GM23248 (cell line): Measurements from ENCODE around the gene ODC1. TPM values are rescaled to one million over a fixed set of nuclear protein-coding genes. Genes with fewer than 3 reads are reported as not detected.

Source experiments
- DNase-seq: peaks from one replicate; pipeline ENCODE4 v3.0.0-alpha.2; 2015
- H2AFZ ChIP-seq: fragments of 200-600 bp; sonication (generic); 2 replicates; pipeline ENCODE4 v1.6.1; 2016; ENCODE audit warnings: antibody characterized with exemption
- H3F3A ChIP-seq: fragments of 200-600 bp; sonication (generic); 2 replicates; pipeline ENCODE4 v1.6.1; 2016; ENCODE audit warnings: mild to moderate bottlenecking, antibody characterized with exemption, mixed run types; ENCODE audit not compliant: insufficient read depth
- H3K27ac ChIP-seq: fragments of 200-600 bp; sonication (generic); 2 replicates; pipeline ENCODE4 v1.5.1; 2016; ENCODE audit warnings: mild to moderate bottlenecking
- H3K27me3 ChIP-seq: fragments of 200-600 bp; sonication (generic); replicated peaks from 2 replicates; pipeline ENCODE4 v1.6.1; 2016; ENCODE audit warnings: mild to moderate bottlenecking; ENCODE audit not compliant: insufficient read depth
- H3K36me3 ChIP-seq: fragments of 200-600 bp; sonication (generic); 2 replicates; pipeline ENCODE4 v1.6.1; 2016; ENCODE audit warnings: low read depth, mild to moderate bottlenecking
- H3K4me1 ChIP-seq: fragments of 200-600 bp; sonication (generic); 2 replicates; pipeline ENCODE4 v1.6.1; 2016; ENCODE audit warnings: mild to moderate bottlenecking; ENCODE audit not compliant: insufficient read depth
- H3K4me2 ChIP-seq: fragments of 200-600 bp; sonication (generic); one replicate; pipeline ENCODE4 v1.6.1; 2016; ENCODE audit warnings: mild to moderate bottlenecking; ENCODE audit not compliant: unreplicated experiment
- H3K4me3 ChIP-seq: fragments of 200-600 bp; sonication (generic); 2 replicates; pipeline ENCODE4 v1.5.1; 2016; ENCODE audit warnings: mild to moderate bottlenecking
- H3K79me2 ChIP-seq: fragments of 200-600 bp; sonication (generic); 2 replicates; pipeline ENCODE4 v1.6.1; 2016; ENCODE audit warnings: mild to moderate bottlenecking; ENCODE audit not compliant: insufficient read depth
- H3K9ac ChIP-seq: fragments of 200-600 bp; sonication (generic); 2 replicates; pipeline ENCODE4 v1.6.1; 2016; ENCODE audit warnings: mild to moderate bottlenecking
- H3K9me2 ChIP-seq: fragments of 200-600 bp; sonication (generic); 2 replicates; pipeline ENCODE4 v1.6.1; 2016; ENCODE audit warnings: mixed run types, mild to moderate bottlenecking, moderate library complexity; ENCODE audit not compliant: insufficient read depth
- H3K9me3 ChIP-seq: fragments of 200-600 bp; sonication (generic); one replicate; pipeline ENCODE4 v1.6.1; 2017; ENCODE audit warnings: low read depth
- H4K20me1 ChIP-seq: fragments of 200-600 bp; sonication (generic); 2 replicates; pipeline ENCODE4 v1.6.0; 2016; ENCODE audit not compliant: insufficient read depth
- EZH2 ChIP-seq: fragments of 200-600 bp; sonication (generic); IDR thresholded peaks from 2 replicates; pipeline ENCODE4 v1.6.1; 2018; ENCODE audit warnings: antibody characterized with exemption, mild to moderate bottlenecking; ENCODE audit not compliant: insufficient read depth, poor library complexity, severe bottlenecking
- EZH2phosphoT487 ChIP-seq: fragments of 200-600 bp; sonication (generic); IDR thresholded peaks from 2 replicates; pipeline ENCODE4 v1.6.1; 2018; ENCODE audit warnings: antibody characterized with exemption, moderate library complexity, mild to moderate bottlenecking, low read depth; ENCODE audit not compliant: insufficient read depth
- WGBS, 2 experiments: methylation state at CpG; one replicate each; pipeline ENCODE4 v1.1.6; 2015 to 2017; ENCODE audit warnings: low lambda C conversion rate in 2 of 2, low coverage in 1 of 2; ENCODE audit errors: missing lambda C conversion rate in 2 of 2; 5-methylcytosine and 5-hydroxymethylcytosine counted together
- in situ Hi-C: fragments of 300-500 bp; cut with MboI; formaldehyde crosslinking; loops from 2 replicates; pipeline ENCODE4 v1.15.0; 2020
- polyA plus RNA-seq: library from polyadenylated mRNA; unstranded; fragments of >200 nt; fragmentation: Nextera tagmentation; extraction: Ambion mirVana; gene quantifications from 2 replicates; pipeline ENCODE4 v1.2.1, GENCODE V29; 2016
- total RNA-seq: library from RNA; depleted of rRNA; stranded (reverse); fragments of >200 nt; shearing (Covaris generic); gene quantifications from 2 replicates; pipeline ENCODE4 v1.2.3, GENCODE V29; 2014

Gene ODC1
- total and polyA plus RNA-seq, 2 experiments from 2014 or later, result 58.3 to 106 TPM

DNA sequence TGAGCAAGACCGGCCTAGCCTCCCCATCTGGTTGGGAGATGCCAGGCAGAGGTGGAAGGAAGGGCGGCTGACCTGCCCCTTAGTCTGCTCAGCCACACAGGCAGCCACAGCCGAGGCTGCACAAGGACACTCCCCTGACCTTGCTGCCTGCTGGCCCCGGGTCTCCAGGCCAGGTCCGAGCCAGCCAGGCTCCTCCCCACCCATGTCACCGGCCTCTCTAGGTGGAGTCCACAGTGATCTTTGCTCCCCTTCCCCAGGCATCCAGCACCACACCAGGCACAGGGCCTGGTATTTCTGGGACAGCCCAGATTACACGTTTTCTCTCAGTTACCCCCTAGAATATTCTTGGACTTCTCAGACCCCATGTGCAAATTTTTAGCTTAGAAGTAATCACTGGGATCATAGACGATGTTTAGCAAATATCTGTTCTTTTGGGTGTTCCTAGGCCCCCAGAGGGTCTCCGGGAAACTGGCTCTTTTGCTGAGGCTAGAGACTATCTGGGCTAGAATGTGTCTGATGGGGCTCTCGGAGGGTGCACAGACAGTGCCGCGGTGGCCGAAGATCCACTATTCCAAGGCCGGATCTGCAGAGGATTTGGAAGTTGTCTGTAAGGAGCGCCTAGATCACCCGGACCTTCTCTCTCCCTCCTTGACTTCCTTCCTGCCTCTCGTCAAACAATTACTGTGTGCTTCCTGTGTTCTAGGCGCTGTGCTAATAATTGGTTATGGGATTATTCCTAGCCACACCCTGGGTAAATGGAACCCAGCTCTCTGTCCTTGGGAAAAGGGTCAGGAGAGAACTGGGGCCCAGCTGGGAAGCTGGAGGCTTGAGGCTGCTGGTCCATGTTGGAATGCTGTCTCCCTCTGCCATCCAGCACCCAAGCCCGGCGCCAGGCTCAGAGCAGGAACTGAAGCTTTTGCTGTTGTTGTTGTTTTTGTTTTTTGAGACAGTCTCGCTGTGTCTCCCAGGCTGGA lies 46.9 kb downstream of the ODC1 start:
- Histone ChIP-seq H3K4me2 (no peak overlapping the region), H3K9ac (no peak overlapping the region), H3F3A (0 out of 2 replicates have a peak, but pooled peaks cover 29% of the 10 kb centered on the region), H3K4me1 (peaks cover 42% of the 10 kb centered on the region), H4K20me1 (no peaks in the 10 kb centered on the region), H3K36me3 (no peaks in the 10 kb centered on the region), H3K79me2 (no peaks in the 10 kb centered on the region), H3K27me3 (no peaks in the 10 kb centered on the region), H3K4me3 (no peak overlapping the region), H3K9me2 (no peaks in the 10 kb centered on the region), H3K9me3 (no peaks in the 10 kb centered on the region), H2AFZ (no peak overlapping the region), H3K27ac (0 out of 2 replicates have a peak overlapping the region, but pooled peaks have one; percentile 29)
- in situ Hi-C loops, result no loop called here
- no peak for DNase-seq
- WGBS, 2 experiments, result 84% methylated on average over 21 of the region's 21 CpGs
- TF ChIP-seq EZH2phosphoT487 (no peak), EZH2 (no peak)

DNA sequence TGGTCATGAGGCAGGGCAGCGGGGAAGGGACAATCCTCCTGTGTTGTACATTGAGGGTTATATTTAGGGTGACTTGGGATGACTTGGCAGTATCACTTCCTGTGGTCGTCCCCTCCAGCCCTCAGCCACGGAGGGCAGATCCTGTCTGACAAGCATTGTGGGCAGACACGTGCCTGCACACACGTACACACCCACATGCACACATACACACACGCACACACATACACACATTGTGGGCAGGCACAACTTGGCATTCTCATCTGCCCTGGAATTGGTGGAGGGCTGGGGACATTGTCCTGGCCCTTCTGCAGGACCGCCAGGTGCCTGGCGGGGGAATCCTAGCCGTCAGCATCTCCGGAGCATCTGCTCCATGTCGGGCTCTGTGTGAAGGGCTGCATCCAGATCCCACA lies 47.6 kb downstream of the ODC1 start:
- Histone ChIP-seq H2AFZ (no peak overlapping the region), H3K4me1 (peaks cover 36% of the 10 kb centered on the region), H3K27me3 (no peaks in the 10 kb centered on the region), H3K27ac (no peak overlapping the region), H3K9ac (no peak overlapping the region), H3K4me3 (no peak overlapping the region), H3K4me2 (no peak overlapping the region), H3F3A (0 out of 2 replicates have a peak, but pooled peaks cover 22% of the 10 kb centered on the region), H3K9me3 (no peaks in the 10 kb centered on the region), H4K20me1 (no peaks in the 10 kb centered on the region), H3K9me2 (no peaks in the 10 kb centered on the region), H3K36me3 (no peaks in the 10 kb centered on the region), H3K79me2 (no peaks in the 10 kb centered on the region)
- TF ChIP-seq EZH2 (no peak), EZH2phosphoT487 (no peak)
- in situ Hi-C loops, result no loop called here
- 91% methylated on average over 11 of the region's 11 CpGs for WGBS, 2 experiments
- DNase-seq, result no peak

DNA sequence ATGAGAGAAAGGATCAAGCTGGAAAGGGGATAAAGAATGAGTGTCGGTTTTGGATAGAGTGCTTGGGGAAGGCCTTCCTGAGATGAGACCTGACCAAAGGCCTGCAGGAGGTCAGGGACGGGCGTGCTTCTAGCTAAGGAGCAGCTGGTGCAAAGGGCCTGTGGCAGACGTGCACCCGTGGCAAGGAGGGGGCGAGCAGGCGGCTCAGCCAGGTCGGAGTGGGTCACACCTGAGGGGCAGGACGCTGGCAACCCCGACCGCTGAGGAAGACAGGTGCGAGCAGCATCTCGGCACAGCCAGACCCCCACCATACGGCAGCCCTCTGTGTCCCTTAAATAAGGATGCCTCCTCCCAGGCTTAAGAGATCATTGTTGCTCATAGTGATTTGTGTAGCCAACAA lies 48.1 kb downstream of the ODC1 start:
- 0 out of 2 replicates have a peak, but pooled peaks cover 4% of the 10 kb centered on the region for H3K79me2 ChIP-seq
- no peak for DNase-seq
- in situ Hi-C loops, result no loop called here

GRCh38 chr2:10399358-10399757 lies 48.8 kb downstream of the ODC1 start:
- Histone ChIP-seq H2AFZ (no peak overlapping the region), H3K9ac (no peak overlapping the region), H3K4me3 (no peak overlapping the region), H3K4me2 (no peak overlapping the region), H3F3A (0 out of 2 replicates have a peak, but pooled peaks cover 13% of the 10 kb centered on the region), H3K27me3 (no peaks in the 10 kb centered on the region), H3K4me1 (peaks cover 26% of the 10 kb centered on the region), H3K9me3 (no peaks in the 10 kb centered on the region), H3K9me2 (no peaks in the 10 kb centered on the region), H3K27ac (no peak overlapping the region), H3K36me3 (no peaks in the 10 kb centered on the region), H3K79me2 (0 out of 2 replicates have a peak, but pooled peaks cover 11% of the 10 kb centered on the region), H4K20me1 (no peaks in the 10 kb centered on the region)
- 72 to 87% methylated on average over 13 to 16 of the region's 16 CpGs for WGBS, 2 experiments
- DNase-seq, result no peak
- TF ChIP-seq EZH2 (no peak), EZH2phosphoT487 (no peak)
- in situ Hi-C loops, result no loop called here

More for the DNA sequence above, 48.1 kb downstream of the ODC1 start:
- TF ChIP-seq EZH2 (no peak), EZH2phosphoT487 (no peak)
- no peaks in the 10 kb centered on the region for H3K27me3 ChIP-seq
- H3K4me3 ChIP-seq, result no peak overlapping the region
- no peaks in the 10 kb centered on the region for H3K9me2 ChIP-seq
- H3K9ac ChIP-seq, result no peak overlapping the region
- H3K4me2 ChIP-seq, result no peak overlapping the region
- no peak overlapping the region for H2AFZ ChIP-seq
- peaks cover 32% of the 10 kb centered on the region for H3K4me1 ChIP-seq
- no peaks in the 10 kb centered on the region for H3K36me3 ChIP-seq
- no peaks in the 10 kb centered on the region for H3K9me3 ChIP-seq
- H3F3A ChIP-seq, result 0 out of 2 replicates have a peak, but pooled peaks cover 19% of the 10 kb centered on the region
- no peak overlapping the region for H3K27ac ChIP-seq
- no peaks in the 10 kb centered on the region for H4K20me1 ChIP-seq
- 94 to 95% methylated on average over 14 of the region's 14 CpGs for WGBS, 2 experiments
